Measurements from ENCODE around the gene MAP3K19.
A peak's percentile ranks its signal among the peaks of the same experiment; 100 is the strongest.
"Not testable (repeated sequence)": the region's sequence is repeated elsewhere in the genome, so short reads cannot be mapped to it uniquely, and the experiment has no call there.

Gene MAP3K19

GRCh38 chr2:135047300-135047699, at the start of gene MAP3K19:
TSS of gene MAP3K19 (minus strand) at chr2:135047447. CDS start at chr2:135024647, 22,800 bp downstream.
- no peak for DNase-seq (ENCODE audit: low read depth)

- no peak for DNase-seq (ENCODE audit: low read depth)
Measured at GRCh38 chr2:135096665-135097446, 49.6 kb upstream of the MAP3K19 start.

GRCh38 chr2:135095591-135095990, 48.3 kb upstream of the MAP3K19 start:
- no peak for DNase-seq (ENCODE audit: low read depth)

- no peak for DNase-seq (ENCODE audit: low read depth)
Measured at GRCh38 chr2:135094508-135094907, 47.3 kb upstream of the MAP3K19 start.

- no peak for DNase-seq (ENCODE audit: low read depth)
Measured at GRCh38 chr2:135093670-135094330, 46.6 kb upstream of the MAP3K19 start.

- no peak for DNase-seq (ENCODE audit: low read depth)
Measured at GRCh38 chr2:135093193-135093592, 45.9 kb upstream of the MAP3K19 start.

GRCh38 chr2:135091681-135092080, 44.4 kb upstream of the MAP3K19 start:
- no peak for DNase-seq (ENCODE audit: low read depth)

- not testable (repeated sequence) for DNase-seq (ENCODE audit: low read depth)
Measured at GRCh38 chr2:135089597-135089996, 42.4 kb upstream of the MAP3K19 start.

- DNase-seq (ENCODE audit: low read depth), result no peak
Measured at GRCh38 chr2:135086222-135086621, 39.0 kb upstream of the MAP3K19 start.

GRCh38 chr2:135078417-135078816, 31.2 kb upstream of the MAP3K19 start:
- no peak for DNase-seq (ENCODE audit: low read depth)

- no peak for DNase-seq (ENCODE audit: low read depth)
Measured at GRCh38 chr2:135076556-135076955, 29.3 kb upstream of the MAP3K19 start.

GRCh38 chr2:135074216-135074615, 27.0 kb upstream of the MAP3K19 start:
- no peak for DNase-seq (ENCODE audit: low read depth)

GRCh38 chr2:135072125-135072997, 25.1 kb upstream of the MAP3K19 start:
- DNase-seq (ENCODE audit: low read depth), result no peak

GRCh38 chr2:135066710-135067109, 19.5 kb upstream of the MAP3K19 start:
- DNase-seq (ENCODE audit: low read depth), result no peak

- DNase-seq (ENCODE audit: low read depth), result no peak
Measured at GRCh38 chr2:135064149-135064548, 16.9 kb upstream of the MAP3K19 start.

GRCh38 chr2:135063210-135063609, 16.0 kb upstream of the MAP3K19 start:
- no peak for DNase-seq (ENCODE audit: low read depth)

- DNase-seq (ENCODE audit: low read depth), result no peak
Measured at GRCh38 chr2:135059577-135059976, 12.3 kb upstream of the MAP3K19 start.

GRCh38 chr2:135056790-135057189, 9.5 kb upstream of the MAP3K19 start:
- DNase-seq (ENCODE audit: low read depth), result no peak

- DNase-seq (ENCODE audit: low read depth), result no peak
Measured at GRCh38 chr2:135055182-135055786, 8.0 kb upstream of the MAP3K19 start.

GRCh38 chr2:135052997-135053474, 5.8 kb upstream of the MAP3K19 start:
- no peak for DNase-seq (ENCODE audit: low read depth)

GRCh38 chr2:135052042-135052876, 5.0 kb upstream of the MAP3K19 start, which contains the start of gene RAB3GAP1:
TSS of gene RAB3GAP1 (plus strand) at chr2:135052292. CDS start at chr2:135052308, 16 bp downstream.
- DNase-seq (ENCODE audit: low read depth), result peak; percentile 64

Measured in stimulated activated CD8-positive, alpha-beta memory T cell treated with anti-CD3 and anti-CD28 coated beads, Interleukin-15, amount 100 ng/mL, for 24 hours (primary cell).